GM21619 (cell line): ENCODE data around the gene ELOVL3.
"Not testable (repeated sequence)": the region's sequence is repeated elsewhere in the genome, so short reads cannot be mapped to it uniquely, and the experiment has no call there.

Experiments
- ATAC-seq: cut with Tn5 transposase; IDR thresholded peaks from one replicate; pipeline ENCODE4 v1.9.1; 2021; ENCODE audit not compliant: unreplicated experiment

The ELOVL3 gene

GRCh38 chr10:102225646-102226541, at the start of gene ELOVL3:
Gene ELOVL3 (plus strand): TSS chr10:102226299. CDS start chr10:102226549, 250 bp downstream.
- peak; percentile 93 for ATAC-seq

DNA sequence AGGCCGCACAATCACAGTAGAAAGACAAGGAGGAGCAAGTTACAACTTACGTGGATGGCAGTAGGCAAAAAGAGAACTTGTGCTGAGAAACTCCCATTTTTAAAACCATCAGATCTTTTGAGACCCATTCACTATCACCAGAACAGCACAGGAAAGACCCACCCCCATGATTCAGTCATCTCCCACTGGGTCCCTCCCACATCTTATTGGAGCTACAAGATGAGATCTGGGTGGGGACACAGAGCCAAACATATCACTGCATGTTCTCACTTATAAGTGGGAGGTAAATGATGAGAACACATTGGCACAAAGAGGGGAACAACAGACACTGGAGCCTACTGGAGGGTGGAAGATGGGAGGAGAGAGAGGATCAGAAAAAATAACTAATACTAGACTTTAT, 41.5 kb upstream of the ELOVL3 start:
- ATAC-seq: no peak

DNA sequence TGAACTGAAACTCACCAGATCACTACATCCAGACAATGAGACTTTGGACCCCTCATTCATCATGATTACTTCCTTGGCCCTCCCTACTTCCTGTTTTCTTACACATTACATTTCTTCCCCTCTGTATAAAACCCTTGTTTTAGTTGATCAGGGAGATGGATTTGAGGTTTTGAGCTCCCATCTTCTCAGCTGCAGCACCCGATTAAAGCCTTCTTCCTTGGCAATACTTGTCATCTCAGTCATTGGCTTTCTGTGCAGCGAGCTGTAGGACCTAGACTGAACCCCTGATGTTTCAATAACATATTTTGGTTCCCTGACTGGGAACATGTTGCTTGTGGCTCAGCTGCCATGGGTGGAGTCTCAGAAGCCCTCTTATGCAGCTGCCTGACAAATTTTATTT, 40.8 kb upstream of the ELOVL3 start:
- ATAC-seq: no peak

- ATAC-seq: no peak
These were observed 40.1 kb upstream of the ELOVL3 start for GRCh38 chr10:102185811-102186527.

DNA sequence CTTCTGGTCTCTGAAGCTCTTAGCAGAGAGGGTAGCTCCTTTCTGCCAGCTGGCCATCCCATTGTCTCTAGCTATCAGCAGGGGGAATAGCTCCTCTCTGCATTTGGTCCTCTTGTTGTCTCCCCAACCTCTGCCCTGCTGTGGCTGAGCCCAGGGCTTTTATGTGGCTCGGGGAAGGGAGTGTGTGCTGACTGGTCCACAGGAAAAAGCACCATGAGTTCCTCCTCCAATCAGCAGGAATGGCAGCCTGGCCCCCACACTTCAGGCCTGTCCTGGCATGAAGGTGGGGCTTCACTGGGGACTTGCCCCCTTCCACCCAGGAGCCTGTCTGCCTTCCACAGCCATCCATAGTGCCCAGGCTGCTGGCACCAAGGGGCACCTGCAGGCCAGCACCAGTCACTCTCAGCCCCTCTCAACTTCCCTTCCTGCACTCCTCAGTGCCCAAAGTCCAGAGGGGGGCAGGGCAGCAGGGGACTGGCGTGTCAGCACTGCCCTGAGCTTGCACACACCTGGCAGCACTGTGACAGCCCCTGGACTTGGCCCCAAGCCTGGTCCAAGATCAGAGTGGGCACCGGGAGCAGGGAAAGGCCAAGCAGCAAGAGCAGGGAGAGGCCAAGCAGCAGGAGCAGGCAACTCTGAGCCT, 37.7 kb upstream of the ELOVL3 start:
- ATAC-seq: no peak

- not testable (repeated sequence) for ATAC-seq
These were observed 36.9 kb upstream of the ELOVL3 start for GRCh38 chr10:102188941-102189898.

DNA sequence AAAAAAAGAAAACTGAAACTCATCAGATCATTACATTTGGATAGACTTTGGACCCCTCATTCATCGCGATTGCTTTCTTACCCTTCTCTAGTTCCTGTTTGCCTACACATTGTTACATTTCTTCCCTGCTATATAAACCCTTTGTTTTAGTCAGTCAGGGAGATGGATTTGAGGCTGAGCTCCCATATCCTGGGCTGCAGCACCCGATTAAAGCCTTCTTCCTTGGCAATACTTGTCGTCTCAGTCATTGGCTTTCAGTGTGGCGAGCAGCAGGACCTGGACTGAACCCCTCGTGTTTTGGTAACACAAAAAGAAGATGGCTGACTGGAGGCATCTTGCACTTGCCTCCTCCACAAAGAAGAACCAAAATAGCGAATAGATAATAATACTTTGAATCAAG, 34.1 kb upstream of the ELOVL3 start:
- no peak for ATAC-seq

- ATAC-seq: no peak
These were observed 30.7 kb upstream of the ELOVL3 start for GRCh38 chr10:102195296-102195870.

DNA sequence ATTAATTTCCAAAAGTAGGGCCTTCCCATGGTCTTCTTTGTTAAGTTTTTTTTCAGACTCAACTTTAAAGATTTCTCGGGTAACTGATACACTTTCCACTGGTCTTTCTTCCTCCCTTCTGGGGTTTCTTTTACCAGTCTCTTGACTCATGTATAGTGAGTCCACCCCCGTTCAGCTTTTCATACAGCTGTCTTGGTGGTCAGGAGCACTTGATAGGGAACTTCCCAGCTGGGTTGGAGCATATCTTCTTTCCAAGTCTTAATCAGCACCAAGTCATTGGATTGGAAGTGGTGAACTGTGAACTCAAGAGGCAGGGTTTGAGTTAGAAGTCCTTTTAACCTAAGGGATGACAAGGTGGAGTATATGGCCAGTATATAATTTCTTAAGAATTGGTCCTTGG, 29.2 kb upstream of the ELOVL3 start:
- no peak for ATAC-seq

- no peak for ATAC-seq
These were observed 28.1 kb upstream of the ELOVL3 start for GRCh38 chr10:102198027-102198426.

DNA sequence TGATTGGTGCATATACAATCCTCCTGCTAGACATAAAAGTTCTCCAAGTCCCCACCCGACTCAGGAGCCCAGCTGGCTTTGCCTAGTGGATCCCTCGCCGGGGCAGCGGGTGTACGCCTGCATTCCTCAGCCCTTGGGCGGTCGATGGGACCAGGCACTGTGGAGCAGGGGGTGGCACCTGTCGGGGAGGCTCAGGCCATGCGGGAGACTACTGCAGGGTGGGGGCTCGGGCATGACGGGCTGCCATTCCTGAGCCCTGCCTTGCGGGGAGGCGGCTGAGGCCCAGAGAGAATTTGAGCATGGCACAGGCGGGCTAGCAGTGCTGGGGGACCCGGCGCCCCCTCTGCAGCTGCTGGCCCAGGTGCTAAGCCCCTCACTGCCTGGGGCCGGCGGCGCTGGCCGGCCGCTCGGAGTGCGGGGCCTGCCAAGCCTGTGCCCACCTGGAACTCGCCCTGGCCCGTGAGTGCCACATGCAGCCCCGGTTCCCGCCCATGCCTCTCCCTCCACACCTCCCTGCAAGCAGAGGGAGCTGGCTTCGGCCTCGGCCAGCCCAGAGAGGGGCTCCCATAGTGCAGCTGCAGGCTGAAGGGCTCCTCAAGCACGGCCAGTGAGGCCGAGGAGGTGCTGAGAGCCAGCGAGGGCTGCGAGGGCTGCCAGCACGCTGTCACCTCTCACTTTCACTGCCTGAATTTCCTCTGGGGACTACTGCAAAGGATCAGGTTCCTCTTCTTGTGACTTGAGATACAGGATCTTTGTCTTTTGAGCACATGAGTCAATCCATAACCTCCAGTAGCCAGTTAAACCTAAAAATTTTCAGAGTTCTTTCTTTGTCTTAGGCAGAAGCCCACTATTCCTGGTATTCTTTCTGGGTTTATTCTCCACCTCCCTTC, 25.1 kb upstream of the ELOVL3 start:
- no peak for ATAC-seq

DNA sequence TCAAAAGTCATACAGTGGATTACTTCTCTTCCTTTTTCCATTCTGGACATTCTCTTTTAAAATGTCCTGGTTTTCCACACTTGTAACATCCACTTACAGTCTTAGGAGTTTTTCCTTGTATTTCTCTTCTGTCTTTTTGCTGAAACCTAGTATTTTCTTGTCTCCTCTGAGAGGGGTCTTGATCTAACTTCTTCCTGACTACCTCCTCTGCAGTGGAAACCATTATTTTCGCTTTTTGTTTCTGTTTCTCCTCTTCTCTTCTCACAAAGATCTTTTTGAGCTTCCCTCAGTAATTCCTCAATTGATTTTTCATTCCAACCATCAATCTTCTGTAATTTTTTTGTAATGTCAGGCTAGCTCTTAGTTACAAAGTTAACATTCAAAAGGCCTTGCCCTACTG, 23.7 kb upstream of the ELOVL3 start:
- ATAC-seq: no peak

GRCh38 chr10:102208311-102209035, 17.6 kb upstream of the ELOVL3 start:
- ATAC-seq: no peak

- no peak for ATAC-seq
These were observed 14.3 kb upstream of the ELOVL3 start for GRCh38 chr10:102211615-102212299.

DNA sequence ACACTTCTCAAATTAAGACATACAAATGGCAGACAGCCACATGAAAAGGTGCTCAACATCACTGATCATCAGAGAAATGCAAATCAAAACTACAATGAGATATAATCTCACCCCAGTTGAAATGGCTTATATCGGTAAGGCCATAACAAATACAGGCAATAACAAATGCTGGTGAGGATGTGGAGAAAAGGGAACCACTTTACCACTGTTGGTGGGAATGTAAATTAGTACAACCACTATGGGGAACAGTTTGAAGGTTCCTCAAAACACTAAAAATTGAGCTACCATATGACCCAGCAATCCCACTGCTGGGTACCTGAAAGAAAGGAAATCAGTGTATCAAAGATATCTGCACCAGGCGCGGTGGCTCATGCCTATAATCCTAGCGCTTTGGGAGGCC, 12.5 kb upstream of the ELOVL3 start:
- not testable (repeated sequence) for ATAC-seq

DNA sequence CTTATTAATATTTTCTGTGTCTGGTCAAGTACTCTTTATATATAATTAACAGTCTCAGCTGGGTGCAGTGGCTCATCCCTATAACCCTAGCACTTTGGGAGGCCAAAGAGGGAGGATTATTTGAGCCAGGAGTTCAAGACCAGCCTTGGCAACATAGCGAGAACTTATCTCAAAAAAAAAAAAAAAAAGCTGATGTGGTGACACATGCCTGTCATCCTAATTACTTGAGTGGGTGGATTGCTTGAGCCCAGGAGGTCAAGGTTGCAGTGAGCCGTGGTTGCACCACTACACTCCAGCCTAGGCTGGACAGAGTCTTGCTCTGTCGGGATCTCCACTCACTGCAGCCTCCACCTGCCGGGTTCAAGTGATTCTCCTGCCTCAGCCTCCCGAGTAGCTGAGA, 6.7 kb upstream of the ELOVL3 start:
- ATAC-seq: no peak

- no peak for ATAC-seq
These were observed 5.5 kb upstream of the ELOVL3 start for GRCh38 chr10:102220612-102221011.

DNA sequence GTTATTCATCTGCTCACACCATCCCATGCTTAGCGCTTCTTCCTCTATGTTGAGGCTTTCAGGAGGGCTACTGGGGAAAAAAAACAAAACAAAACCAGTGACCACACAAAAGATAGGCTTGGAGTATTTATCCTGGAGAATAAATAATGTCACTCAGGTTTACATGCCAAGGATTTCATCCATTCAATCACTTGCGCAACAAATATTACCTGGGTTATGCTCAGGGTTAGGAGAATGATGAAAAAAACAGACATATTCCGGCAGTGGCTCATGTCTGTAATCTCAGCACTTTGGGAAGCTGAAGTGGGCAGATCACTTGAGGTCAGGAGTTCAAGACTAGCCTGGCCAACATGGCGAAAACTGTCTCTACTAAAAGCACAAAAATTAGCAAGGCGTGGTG, 3.3 kb upstream of the ELOVL3 start:
- ATAC-seq: no peak
